Measurements from ENCODE around the gene ANGPT4. TPM values are rescaled to one million over a fixed set of nuclear protein-coding genes. Genes with fewer than 3 reads are reported as not detected.

The ANGPT4 gene
- total and polyA plus RNA-seq, 11 donors, result 0.08 to 0.32 (median 0.15) TPM; not detected in 5

DNA sequence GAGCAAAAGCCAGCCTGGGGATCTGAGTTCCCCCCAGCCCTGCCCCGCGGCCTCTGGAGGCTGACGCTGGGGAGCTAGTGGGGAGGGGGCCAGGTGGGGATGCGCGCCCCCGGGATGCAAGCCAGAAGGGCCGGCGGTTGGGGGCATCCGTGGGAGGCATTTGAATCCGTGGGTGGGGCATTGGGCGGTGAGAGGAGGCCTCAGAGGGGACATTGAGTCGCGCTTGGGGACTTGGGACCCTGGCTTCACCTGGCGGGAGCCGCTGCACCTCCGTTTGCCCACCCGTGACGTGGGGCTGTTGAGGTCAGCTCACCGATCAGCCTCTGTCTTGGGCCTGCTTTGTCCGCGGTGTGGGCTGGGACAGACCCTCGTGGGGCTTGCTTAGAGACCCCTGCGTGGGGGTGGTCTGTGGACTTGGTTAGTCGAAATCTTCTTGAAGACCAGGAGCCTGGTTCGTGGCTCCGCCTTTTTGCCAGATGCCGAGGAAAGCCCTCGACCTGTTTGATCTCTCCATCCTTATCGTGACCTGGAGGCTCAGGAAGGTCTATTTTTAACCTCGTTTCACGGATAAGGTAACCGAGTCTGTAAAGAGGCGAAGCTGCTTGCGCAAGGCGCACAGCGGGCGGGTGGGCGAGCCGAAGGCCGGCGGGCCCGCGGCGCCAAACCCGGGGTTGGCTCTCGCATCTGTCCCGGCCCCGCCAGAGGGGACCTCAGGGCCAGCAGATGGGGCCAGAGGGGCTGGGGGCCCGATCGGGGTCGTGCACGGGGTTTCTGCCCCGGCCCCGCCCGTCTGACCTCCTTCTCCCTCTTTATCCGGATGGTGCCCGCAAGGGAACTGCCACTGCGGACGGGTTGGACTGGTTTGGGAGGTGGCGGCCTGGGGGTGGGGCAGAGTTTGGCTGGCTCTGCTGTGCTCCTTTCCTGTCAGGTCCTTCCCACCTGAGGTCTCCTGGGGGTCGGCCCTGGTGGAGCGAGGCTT is 74.3 kb downstream of the ANGPT4 start:
- DNase-seq, result peak in 1 of 5 donors; percentile 31
- no peak for ATAC-seq
- Histone ChIP-seq H3K27ac (no peak overlapping the region), H3K4me3 (peak overlapping the region in 11 of 12 donors; percentile 0 to 53 (median 43)), H3K27me3 (peaks cover 0 to 8% (median 0%) of the 10 kb centered on the region in 9 donors), H3K9me3 (peaks cover 0 to 10% (median 0%) of the 10 kb centered on the region in 12 donors), H3K4me1 (peaks cover 0 to 70% (median 17%) of the 10 kb centered on the region in 12 donors), H3K36me3 (peaks cover 0 to 9% (median 0%) of the 10 kb centered on the region in 9 donors)
- WGBS, 4 donors, result 33 to 50% (median 50%) methylated on average over 42 to 62 of the region's 62 CpGs
- TF ChIP-seq, protein P1, sequence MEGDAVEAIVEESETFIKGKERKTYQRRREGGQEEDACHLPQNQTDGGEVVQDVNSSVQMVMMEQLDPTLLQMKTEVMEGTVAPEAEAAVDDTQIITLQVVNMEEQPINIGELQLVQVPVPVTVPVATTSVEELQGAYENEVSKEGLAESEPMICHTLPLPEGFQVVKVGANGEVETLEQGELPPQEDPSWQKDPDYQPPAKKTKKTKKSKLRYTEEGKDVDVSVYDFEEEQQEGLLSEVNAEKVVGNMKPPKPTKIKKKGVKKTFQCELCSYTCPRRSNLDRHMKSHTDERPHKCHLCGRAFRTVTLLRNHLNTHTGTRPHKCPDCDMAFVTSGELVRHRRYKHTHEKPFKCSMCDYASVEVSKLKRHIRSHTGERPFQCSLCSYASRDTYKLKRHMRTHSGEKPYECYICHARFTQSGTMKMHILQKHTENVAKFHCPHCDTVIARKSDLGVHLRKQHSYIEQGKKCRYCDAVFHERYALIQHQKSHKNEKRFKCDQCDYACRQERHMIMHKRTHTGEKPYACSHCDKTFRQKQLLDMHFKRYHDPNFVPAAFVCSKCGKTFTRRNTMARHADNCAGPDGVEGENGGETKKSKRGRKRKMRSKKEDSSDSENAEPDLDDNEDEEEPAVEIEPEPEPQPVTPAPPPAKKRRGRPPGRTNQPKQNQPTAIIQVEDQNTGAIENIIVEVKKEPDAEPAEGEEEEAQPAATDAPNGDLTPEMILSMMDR (IDR thresholded peaks at IDR 0.05), result no peak
- no peak for TF ChIP-seq POLR2A (IDR thresholded peaks at IDR 0.05)
- intact Hi-C loops (cut with DNase I), result loop anchor here in 1 of 10 donors (5.0 kb wide), 1 partner anchor 45 kb away; no protein-coding TSS in a partner anchor

DNA sequence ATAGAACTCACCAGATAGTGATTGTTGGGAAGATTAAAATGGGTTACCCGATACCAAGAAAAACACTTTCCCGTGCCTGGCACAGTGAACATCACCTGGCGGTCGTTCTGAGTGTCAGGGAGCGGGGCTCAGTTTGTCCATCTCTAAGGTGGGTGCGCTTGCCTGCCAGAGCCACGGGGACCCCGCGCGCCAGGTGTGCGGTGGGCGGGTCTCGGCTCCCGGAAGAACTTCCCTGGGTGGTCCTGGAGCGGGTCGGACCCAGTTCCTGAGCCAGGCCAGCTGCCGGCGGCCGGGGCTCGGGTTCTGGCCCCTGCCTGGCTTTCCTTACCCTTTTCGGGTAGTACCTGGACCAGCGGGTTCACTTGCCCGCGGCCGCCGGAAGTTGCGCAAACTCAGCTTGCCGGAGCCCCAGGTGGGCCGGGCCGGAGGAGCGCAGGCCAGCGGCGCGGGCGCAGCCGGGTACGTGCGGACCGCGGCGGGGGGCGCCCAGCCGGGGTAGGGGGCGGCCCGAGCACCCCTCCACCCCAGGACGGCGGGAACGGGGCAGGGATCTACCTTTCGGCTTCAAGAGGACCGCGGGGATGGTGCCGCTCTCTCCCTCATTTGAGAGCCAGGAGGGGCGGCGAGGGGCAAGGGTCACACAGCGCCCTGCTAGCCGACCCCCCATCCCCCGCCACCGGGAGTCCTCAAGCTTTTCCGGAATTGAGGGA is 75.1 kb downstream of the ANGPT4 start:
- intact Hi-C loops (cut with DNase I), result loop anchor here in 1 of 10 donors (5.0 kb wide), 1 partner anchor 46 kb away; no protein-coding TSS in a partner anchor
- Histone ChIP-seq H3K4me3 (peak overlapping the region; percentile 0 to 53 (median 42)), H3K27me3 (peaks cover 0 to 8% (median 0%) of the 10 kb centered on the region in 9 donors), H3K9me3 (peaks cover 0 to 10% (median 0%) of the 10 kb centered on the region in 12 donors), H3K36me3 (peaks cover 0 to 9% (median 0%) of the 10 kb centered on the region in 9 donors), H3K4me1 (peaks cover 0 to 70% (median 16%) of the 10 kb centered on the region in 12 donors), H3K27ac (no peak overlapping the region)
- ATAC-seq (no peak), DNase-seq (no peak)
- 25 to 58% (median 41%) methylated on average over 37 to 59 of the region's 59 CpGs for WGBS, 4 donors
- TF ChIP-seq POLR2A (IDR thresholded peaks at IDR 0.05), result no peak
- TF ChIP-seq, protein P1 (IDR thresholded peaks at IDR 0.05), result no peak

DNA sequence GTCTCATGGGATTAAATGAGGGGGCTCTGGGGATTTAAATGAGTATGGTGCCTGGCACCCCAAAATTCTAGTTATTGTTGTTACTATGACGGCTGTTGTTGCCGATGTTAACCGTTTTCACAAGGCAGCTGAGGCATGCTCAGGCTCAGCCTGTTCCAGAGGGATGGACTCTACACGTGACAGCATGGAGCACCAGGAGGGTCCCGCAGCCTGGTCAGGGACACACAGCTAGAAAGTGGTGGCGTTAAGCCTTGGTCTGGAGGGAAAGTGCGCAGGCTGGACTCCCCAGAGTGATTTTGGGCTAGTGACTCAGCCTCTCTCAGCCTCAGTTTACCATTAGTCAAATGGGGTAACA is 75.7 kb downstream of the ANGPT4 start:
- ATAC-seq (no peak), DNase-seq (no peak)
- peaks cover 0 to 8% (median 0%) of the 10 kb centered on the region in 9 donors for H3K27me3 ChIP-seq
- intact Hi-C loops (cut with DNase I), result loop anchor here in 1 of 10 donors (5.0 kb wide), 1 partner anchor 47 kb away; no protein-coding TSS in a partner anchor
- WGBS, 4 donors, result 93 to 98% (median 97%) methylated on average over 7 of the region's 7 CpGs
- no peak overlapping the region for H3K4me3 ChIP-seq
- peaks cover 0 to 70% (median 20%) of the 10 kb centered on the region in 12 donors for H3K4me1 ChIP-seq
- H3K9me3 ChIP-seq, result peaks cover 0 to 10% (median 0%) of the 10 kb centered on the region in 12 donors
- H3K27ac ChIP-seq, result no peak overlapping the region
- TF ChIP-seq, protein P1 (IDR thresholded peaks at IDR 0.05), result no peak
- TF ChIP-seq POLR2A (IDR thresholded peaks at IDR 0.05), result no peak
- H3K36me3 ChIP-seq, result peaks cover 0 to 9% (median 0%) of the 10 kb centered on the region in 9 donors
